Right renal pelvis (tissue), 4 donors: ENCODE measurements around the gene TMPRSS13. TPM values are rescaled to one million over a fixed set of nuclear protein-coding genes. Genes with fewer than 3 reads are reported as not detected.

Experiments
- DNase-seq, 4 donors: peaks; one replicate each; pipeline ENCODE4 v3.0.0-alpha.2; 2013; ENCODE audit warnings: low read depth in 4 of 4, low spot score in 3 of 4, missing footprints in 1 of 4
- polyA plus RNA-seq, 4 donors: library from polyadenylated mRNA; unstranded; fragments of 120-200 nt; gene quantifications; one replicate each; pipeline ENCODE4 v1.2.1, GENCODE V29; 2013; ENCODE audit not compliant: insufficient read length in 4 of 4

The TMPRSS13 gene
- polyA plus RNA-seq, 4 donors = 0.62 to 0.90 (median 0.73) TPM

DNA sequence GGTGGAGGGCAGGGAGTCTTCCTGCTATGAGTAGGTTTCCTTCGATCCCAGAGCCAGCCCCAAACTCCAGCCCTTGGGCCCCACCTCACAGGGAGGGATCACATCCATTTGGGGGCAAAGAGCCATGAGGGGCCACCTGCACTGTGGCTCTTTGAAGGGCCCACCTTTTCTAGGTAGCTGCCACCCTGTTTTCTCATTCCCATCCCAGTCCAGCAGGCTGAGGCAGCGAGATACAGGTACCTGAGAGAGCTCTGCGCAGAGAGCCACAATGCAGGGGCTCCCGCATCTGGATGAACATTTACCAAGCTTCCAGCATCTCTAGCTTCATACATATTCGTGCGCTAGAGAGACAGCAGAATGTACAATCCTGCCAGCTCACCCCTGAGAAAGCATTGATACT lies 69.1 kb downstream of the TMPRSS13 start:
- DNase-seq = no peak

DNA sequence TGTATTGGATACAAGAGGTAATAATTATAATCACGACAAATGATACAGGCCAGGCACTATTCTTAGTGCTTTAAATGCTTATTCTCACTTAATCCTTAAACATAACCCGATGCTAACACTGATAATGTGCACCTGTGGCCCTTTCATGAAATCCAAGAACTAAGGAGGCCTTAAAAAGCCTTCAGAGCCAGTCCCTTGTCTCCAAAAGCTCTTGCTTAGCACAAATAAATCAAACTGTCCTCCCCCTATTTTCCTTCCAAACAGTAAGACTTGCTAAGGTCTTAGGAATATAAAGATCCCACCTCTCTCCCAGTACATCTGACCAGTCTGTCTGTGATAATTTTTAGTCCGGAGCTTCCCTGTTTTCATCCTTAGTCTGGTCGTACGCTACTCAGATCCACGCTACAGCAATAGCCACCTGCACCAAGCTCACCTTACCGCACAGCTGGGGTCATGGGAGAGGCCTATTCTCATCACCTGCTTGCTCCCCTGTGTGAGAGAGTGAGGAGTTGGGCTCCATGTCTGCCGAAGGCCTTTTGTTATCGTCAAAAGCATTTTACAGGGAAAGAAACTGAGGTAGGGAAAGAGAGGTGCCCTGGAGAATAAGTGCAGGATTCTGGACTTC lies 69.6 kb downstream of the TMPRSS13 start:
- no peak for DNase-seq

DNA sequence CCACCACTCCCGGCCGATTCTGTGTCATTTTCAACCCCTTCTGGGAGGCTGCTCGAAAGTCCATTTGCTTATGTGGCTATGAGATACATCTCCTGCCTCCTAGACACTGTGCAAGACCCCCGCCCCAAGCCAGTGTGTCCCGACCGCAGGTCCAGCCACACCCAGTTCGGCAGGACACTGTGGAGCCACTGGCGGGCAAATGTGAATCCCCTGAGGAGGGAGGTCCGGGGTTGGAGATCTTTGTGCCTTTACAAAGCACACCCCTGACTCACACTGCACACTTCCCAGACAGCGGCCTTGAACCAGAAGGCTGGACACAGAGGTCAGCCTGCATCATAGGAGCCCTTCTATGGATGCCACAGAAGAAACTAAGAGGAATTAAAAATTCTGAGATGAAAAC lies 70.1 kb downstream of the TMPRSS13 start:
- no peak for DNase-seq

DNA sequence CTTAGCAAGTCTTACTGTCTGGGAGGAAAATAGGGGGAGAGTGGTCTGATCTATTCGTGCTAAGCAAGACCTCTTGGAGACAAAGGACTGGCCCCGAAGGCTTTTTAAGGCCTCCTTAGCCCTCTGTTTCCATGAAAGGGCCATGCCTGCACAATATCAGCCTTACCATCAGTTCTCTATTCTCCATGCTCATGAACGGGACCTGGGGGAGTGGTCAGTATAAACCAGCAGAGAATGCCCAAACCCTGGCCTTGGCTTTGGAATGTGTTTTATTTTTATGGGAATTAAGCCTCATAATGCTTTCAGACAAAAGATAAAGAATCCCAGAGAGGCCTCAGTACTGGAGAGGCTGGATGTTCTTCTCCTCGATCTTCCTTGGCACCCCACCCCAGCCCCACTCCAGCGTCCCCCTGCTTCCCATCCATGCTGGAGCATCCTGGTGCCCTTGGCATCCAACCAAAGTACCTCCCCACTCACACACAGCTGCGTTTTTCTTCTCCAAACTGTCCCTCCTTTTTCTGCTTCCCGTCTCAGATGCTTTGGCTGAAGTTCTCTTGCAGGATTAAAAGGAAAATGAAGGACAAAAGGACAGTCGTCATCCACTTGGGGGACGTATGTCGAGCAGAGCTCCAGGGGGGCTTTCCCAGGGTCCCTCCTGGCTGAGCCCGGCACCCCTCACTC lies 71.3 kb downstream of the TMPRSS13 start:
- no peak for DNase-seq

DNA sequence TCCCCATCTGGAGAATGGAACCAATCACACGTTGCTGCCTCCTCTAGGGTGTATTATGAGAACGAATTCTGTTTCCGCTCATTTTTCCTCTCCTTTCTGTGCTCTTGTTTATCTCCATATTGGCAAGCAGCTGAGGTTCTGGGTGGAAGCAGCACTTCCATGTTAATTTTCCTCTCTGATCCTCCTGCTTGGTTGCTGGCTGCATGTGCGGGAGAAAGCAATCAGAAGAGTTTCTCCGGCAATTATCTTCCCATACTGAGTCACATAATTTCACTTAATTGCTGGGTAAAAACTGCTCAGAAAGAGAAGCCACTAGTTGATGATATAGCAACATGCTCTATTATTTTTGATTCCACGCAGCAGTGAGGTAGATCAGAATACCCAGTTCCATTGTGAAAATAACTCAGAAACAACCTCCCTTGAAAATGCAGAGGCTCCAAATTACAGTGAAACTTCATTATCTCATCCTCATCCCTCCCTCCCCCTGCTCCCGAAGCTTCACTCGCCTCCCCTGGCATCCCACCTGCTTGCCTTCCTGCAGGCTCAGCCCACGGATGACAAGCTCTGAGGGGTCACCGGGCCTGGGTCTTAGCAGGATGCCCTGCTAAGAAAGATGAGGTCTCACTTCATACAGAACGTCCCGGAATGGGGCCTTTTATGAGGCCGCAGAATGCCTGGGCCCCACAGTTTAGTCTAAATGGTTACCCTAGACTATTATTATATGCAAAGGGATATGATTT lies 73.1 kb downstream of the TMPRSS13 start:
- no peak for DNase-seq

DNA sequence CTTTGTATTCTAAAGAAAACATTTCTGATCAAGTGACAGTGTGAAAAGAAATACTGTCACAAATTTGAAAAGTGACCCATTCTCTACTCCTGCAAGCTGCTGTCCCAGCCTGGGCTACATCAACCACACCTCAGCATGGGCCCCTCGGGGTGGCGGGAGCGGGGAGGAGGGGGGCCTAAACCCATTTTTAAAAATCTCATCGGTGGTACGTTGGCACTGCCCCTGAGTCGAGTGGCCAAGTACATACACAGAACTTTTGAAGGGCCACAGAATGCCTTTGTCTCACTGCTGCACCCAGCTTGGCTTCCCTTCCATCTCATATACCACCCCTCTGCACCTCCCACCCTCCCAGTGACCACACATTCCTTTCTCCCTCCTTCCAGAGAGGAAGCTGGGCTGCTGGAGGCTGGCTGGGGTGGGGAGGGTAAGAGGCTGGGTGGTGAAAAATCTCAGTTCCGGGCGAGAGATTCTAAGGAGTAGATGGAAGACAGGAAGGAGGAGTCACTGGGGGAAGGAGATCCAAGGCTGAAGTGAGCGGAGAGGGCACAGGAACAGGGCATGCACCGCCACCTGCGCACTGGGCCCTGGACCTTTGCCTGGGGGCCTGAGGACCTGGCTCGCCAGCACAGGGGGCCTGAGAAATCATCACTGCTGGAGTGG lies 73.9 kb downstream of the TMPRSS13 start:
- no peak for DNase-seq

DNA sequence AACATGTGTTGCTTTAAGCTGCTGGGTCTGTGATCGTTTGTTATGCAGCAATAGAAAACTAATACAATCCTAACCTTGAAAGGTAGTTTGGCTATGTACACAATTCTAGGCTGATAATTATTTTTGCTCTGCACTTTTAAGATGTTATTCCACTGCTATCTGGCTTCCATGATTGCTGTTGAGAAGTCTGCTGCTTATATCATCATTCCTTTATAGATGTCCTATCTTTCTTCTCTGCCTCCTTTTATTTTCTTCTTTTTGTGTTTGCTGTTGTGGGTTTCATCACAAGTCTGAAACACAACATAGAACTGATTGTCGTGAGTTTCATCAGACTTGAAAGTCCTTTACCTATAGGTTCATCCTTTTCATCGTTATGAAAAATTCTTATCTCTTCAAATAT lies 76.9 kb downstream of the TMPRSS13 start:
- DNase-seq = no peak

DNA sequence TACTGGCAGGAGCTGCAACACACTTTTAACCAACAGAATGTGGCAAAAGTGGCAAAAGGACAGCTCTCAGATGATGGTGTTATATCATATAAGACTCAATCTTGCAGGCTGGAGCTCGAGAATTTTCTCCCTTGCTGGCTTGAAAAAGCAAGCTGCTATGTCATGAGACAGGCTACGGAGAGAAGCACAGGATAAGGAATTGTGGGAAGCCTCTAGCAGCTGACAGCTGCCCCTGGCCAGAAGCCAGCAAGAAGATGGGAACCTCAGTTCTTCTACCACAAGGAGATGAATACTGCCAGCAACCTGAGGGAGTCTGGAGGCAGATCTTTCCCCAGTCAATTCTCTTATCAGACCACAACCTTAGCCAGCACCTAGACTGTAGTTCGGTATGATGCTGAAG lies 77.3 kb downstream of the TMPRSS13 start:
- no peak for DNase-seq

DNA sequence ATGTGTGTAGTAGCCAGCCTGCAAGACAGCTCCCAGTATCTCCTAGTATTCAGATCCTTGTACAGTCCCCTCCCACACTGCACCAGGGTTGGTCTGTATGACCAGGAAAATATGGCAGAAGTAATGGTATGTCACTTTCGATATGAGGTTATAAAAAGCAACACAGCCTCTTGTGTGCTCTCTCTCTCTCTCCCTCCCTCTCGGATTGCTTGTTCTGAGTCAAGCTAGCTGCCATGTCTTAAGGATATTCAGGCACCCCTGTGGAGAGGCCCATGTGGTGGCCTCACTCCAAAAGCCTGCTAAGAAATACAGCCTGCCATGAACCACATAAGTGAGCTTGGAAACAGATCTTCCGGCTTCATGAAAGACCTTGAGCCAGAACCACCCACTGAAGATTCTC lies 78.1 kb downstream of the TMPRSS13 start:
- no peak for DNase-seq

Other genes with a start within 250 kb of the TMPRSS13 start
- gene DSCAML1, start 132.2 kb downstream of the TMPRSS13 start, polyA plus RNA-seq = 1 to 10 TPM; 1.7 to 2.9 (median 2.0) TPM
- 100 to 1,000 TPM; 408 to 622 (median 443) TPM for gene FXYD2, start 104.7 kb downstream of the TMPRSS13 start, polyA plus RNA-seq
- gene FXYD6, start 52.7 kb downstream of the TMPRSS13 start, polyA plus RNA-seq = 100 to 1,000 TPM; 144 to 149 (median 147) TPM
- gene IL10RA, start 57.0 kb upstream of the TMPRSS13 start, polyA plus RNA-seq = 1 to 10 TPM; 2.6 to 3.1 (median 2.8) TPM
- gene TMPRSS4, start 147.7 kb upstream of the TMPRSS13 start, polyA plus RNA-seq = 10 to 100 TPM; 27.6 to 33.1 (median 29.1) TPM
- under 1 TPM; 0.08 to 0.29 (median 0.13) TPM for gene SMIM35, start 157.6 kb upstream of the TMPRSS13 start, polyA plus RNA-seq
- gene SCN4B, start 223.4 kb upstream of the TMPRSS13 start, polyA plus RNA-seq = 1 to 10 TPM in 2 of 4 donors, under 1 TPM in 2; 0.89 to 1.6 (median 1.1) TPM
- 1 to 10 TPM; 4.4 to 4.9 (median 4.7) TPM for gene SCN2B, start 247.2 kb upstream of the TMPRSS13 start, polyA plus RNA-seq